ENCODE results near the gene PPIP5K1.

DNA sequence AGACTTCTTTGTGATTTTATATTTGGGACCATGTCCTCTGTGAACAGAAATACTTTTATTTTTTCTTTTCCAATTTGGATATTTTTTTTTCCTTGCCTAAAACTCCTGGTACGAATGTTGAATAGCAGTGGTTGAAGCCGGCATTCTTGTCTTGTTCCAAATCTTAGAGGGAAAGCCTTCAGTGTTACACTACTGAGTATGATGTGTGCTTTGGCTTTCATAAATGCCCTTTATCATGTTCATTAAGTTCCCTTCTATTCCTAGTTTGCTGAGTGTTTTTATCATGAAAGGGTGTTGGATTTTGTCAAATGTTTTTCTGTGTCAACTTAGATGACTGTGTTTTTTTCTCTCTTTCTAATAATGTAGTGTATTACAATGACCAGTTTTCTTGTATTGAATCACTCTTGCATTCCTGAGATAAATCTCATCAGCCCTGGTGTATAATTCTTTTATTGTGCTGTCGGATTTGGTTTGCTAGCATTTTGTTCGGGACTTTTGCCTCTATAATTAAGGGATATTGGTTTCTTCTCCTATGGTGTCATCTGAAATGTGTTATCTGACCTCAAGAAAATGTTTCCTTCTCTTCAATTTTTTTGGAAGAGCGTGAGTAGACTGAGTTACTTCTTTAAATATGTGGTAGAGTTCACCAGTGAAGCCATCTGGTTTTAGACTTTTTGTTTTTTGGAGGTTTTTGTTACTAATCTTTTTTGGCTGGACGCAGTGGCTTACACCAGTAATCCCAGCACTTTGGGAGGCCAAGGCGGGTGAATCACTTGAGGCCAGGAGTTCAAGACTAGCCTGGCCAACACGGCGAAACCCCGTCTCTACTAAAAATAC, 39.3 kb downstream of the PPIP5K1 start:
- TF ChIP-seq, protein P1, sequence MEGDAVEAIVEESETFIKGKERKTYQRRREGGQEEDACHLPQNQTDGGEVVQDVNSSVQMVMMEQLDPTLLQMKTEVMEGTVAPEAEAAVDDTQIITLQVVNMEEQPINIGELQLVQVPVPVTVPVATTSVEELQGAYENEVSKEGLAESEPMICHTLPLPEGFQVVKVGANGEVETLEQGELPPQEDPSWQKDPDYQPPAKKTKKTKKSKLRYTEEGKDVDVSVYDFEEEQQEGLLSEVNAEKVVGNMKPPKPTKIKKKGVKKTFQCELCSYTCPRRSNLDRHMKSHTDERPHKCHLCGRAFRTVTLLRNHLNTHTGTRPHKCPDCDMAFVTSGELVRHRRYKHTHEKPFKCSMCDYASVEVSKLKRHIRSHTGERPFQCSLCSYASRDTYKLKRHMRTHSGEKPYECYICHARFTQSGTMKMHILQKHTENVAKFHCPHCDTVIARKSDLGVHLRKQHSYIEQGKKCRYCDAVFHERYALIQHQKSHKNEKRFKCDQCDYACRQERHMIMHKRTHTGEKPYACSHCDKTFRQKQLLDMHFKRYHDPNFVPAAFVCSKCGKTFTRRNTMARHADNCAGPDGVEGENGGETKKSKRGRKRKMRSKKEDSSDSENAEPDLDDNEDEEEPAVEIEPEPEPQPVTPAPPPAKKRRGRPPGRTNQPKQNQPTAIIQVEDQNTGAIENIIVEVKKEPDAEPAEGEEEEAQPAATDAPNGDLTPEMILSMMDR (IDR thresholded peaks at IDR 0.05): no peak
- TF ChIP-seq POLR2AphosphoS5 (IDR thresholded peaks at IDR 0.05): no peak
